GM18498 (cell line): ENCODE measurements around the gene MRNIP.

Experiments used
- ATAC-seq: cut with Tn5 transposase; IDR thresholded peaks from one replicate; pipeline ENCODE4 v1.9.1; 2021; ENCODE audit warnings: mild to moderate bottlenecking, moderate library complexity; ENCODE audit not compliant: unreplicated experiment

MRNIP gene

DNA sequence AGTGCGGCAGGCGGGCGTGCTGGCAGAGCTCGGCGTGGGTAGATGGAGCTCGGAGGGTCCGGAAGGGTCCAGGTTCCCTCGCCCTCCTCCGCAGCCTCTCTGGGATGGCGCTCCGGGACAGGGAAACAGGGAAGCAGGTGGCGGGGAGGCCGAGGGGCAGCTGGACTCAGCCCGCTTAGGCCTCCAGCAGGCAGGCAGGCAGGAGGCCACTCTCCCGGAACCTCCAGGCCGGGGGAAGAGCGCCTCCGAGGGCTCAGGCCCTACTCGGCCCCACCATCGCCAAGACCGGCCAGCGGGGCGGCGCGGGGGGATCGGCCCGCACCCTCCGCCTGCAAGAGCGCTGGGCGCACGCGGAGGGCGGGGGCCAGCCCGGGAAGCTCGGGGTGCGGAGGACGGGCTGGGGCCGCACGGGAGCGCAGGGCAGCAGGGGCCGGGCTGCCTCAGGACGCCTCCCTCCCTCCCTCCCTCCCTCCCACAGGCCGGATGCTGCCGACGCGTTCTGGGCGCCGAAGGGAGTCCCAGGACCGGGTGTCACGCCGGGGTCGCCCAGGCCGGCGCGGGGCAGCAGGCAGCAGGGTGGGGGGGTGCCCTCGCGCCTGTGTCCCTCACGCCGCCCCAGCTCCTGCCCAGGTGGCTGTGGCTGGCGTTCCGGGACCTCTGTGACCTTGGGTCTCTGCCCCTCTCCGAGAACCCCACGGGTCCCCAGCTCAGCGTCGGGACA is 52.9 kb downstream of the MRNIP start:
- ATAC-seq, result peak; percentile 25

- no peak for ATAC-seq
Measured at GRCh38 chr5:179805070-179805528, 53.5 kb downstream of the MRNIP start.

DNA sequence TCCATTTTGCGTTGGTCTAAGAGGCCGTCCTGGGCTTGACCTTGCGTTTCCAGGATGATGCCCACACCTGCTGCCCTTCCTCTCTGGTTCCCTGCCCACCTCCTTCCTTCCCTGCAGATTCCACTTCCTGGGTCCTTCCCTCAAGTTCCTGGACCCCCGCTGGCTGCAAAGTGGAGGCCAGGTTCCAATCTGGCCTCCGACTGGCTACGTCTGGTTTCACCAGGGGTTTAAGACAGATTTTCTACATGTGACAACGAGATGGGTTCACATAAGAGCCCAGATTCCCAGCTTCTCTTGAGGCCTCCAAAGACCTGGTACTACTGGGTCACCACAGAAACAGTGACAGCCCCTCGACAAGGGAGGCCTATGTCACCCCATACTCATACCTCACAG is 54.1 kb downstream of the MRNIP start:
- ATAC-seq, result no peak

GRCh38 chr5:179803651-179804554 is 54.7 kb downstream of the MRNIP start:
- ATAC-seq, result no peak

- ATAC-seq, result no peak
Measured at GRCh38 chr5:179802950-179803562, 55.6 kb downstream of the MRNIP start.

DNA sequence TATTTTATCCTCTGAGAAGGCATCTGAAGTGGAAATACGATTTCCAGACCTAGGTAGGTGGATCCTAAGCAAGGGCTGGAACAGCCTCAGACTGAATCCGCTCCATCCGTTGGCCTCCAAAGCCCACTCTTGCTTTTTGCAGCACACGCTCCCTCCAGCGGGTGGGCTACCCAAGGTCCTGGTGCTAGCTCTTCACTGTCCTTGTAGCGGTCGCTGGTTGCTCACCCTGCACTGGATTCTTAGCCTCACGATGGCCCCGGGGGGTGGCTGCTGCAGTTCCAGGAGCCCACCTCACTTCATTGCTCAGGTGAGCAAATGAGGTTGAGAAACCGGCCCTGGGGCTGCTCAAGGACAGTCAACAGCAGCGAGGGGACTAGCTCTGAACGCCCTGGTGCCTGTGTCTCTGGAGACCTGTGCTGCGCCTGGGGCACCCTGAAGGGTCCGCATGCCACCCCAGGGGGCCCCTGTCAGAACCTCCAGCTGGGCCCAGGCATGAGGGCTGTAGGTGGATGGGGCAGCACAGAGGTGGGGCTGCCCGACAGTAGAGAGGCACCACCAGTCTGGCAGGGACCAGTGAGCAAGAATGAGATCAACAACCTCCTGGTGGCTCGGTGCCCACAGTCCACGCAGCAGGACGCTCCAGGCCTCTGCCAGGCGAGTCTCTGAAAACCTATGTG is 56.3 kb downstream of the MRNIP start:
- no peak for ATAC-seq

DNA sequence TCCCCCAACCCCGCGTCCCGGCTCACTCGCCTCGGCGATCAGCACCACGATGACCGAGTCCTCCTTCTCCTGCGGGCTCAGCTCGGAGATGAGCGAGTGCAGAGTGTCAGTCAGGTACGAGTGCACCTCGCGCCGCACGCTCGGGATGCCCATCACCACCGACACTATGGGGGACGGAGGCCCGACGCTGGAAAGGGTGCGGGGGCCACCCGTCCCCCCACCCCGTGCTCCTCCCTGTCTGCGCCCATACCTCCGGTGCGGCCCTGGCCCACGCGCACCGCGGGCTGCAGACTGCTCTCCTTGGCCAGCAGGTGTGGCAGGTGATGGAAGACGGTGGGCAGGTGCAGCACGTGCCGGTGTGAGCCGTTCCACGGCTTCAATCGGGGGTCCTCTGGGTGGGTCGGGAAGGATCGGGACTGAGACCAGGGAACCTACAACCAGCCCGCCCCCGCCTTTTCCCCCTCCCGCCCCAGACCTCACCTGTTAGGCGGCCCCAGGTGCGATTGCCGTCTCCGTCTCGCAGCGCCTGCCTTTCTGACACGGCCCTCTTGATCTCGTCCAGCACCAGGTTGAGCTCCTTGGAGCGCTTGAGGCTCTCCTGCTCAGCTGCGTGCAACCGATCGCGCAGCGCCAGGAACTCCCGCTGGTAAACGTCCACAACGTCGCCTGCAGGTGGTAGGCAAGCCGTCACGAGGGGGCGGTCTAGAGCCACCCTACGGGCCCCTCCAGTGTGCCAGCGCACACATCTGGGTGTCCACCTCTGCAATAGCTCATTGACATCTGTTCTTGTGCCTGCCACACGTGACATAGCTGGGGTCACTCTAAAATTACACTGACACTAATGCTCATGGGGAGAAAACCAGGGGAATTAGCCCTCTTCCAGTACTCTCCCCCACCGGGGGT is 57.1 kb downstream of the MRNIP start:
- no peak for ATAC-seq

- ATAC-seq, result no peak
Measured at GRCh38 chr5:179800696-179801201, 57.9 kb downstream of the MRNIP start.

- no peak for ATAC-seq
Measured at GRCh38 chr5:179800071-179800695, 58.4 kb downstream of the MRNIP start.

DNA sequence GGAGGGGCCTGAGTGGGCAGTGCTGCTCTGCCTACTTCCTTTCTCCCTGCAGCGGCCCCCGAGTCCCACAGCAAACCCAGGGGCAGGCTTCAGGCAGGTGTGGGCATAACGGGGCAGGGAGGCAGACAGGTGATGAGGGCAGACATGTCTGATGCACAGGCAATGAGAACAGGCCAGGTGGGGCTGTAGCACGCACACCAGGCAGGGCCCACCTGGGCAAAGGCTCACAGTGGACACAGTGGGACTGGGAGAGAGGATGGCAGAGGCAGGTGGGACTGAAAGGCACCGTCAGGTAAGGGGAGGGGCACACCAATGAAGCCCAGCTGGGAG is 59.0 kb downstream of the MRNIP start:
- no peak for ATAC-seq

DNA sequence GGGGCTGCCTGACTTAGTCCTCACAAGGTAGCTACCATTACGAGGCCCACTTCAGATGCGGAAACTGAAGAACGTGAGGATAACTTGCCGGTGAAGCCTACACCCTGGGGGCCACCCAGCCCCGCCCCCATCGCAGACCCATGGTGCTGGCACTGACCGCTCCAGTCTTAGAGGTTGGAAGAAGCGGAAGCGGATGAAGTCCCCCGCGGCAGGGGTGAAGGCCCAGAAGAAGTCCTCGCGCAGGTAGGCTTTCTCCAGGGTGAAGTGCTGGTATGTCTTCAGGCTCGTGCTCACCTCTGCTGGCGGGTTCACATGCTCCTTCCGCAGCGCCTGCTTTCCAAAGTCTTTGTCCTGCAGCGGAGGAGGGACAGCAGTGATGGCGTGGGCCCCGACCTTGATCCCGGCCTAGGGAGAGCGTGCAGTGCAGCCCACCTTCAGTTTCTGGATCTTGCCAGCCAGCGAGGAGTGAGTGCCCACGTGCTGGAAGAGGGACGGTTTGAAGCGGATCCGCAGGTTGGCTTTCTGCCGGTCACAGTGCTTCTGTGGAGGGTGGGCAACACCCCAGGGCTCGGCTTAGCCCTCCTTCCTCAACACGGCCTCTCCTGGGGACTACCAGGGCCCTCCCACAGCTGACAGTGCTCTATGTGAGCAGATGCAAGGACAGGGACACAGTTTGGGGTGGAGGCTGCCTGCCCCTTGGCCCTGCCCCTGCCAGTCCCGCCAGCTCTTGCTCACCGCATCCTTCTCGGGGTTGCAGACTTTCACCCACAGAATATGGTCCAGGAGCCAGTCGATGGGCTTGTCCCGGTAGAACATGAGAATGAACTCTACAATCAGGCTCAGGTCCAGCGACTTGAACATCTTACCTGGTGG is 59.6 kb downstream of the MRNIP start:
- no peak for ATAC-seq

- ATAC-seq, result no peak
Measured at GRCh38 chr5:179798144-179798770, 60.4 kb downstream of the MRNIP start.

DNA sequence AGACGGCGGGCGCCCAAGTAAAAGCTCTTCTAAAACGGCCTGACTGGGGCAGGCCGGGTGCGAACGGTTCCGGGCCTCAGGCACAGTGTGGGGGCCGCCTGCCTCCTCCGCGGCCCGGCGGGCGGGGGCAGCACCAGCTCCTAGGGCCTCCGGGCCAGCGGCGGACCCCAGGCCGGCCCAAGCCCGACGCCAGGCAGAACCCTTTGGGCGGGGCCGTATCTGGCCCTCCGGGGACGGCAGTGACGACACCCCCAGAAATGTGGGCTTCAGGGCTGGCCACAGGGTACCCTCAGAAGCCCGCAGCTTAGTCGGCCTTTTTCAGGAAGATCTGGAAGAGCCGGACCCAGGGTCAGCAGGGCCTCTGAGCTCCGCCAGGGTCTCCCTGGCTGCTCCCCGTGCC is 60.9 kb downstream of the MRNIP start:
- ATAC-seq, result no peak

- ATAC-seq, result no peak
Measured at GRCh38 chr5:179796877-179797608, 61.6 kb downstream of the MRNIP start.

DNA sequence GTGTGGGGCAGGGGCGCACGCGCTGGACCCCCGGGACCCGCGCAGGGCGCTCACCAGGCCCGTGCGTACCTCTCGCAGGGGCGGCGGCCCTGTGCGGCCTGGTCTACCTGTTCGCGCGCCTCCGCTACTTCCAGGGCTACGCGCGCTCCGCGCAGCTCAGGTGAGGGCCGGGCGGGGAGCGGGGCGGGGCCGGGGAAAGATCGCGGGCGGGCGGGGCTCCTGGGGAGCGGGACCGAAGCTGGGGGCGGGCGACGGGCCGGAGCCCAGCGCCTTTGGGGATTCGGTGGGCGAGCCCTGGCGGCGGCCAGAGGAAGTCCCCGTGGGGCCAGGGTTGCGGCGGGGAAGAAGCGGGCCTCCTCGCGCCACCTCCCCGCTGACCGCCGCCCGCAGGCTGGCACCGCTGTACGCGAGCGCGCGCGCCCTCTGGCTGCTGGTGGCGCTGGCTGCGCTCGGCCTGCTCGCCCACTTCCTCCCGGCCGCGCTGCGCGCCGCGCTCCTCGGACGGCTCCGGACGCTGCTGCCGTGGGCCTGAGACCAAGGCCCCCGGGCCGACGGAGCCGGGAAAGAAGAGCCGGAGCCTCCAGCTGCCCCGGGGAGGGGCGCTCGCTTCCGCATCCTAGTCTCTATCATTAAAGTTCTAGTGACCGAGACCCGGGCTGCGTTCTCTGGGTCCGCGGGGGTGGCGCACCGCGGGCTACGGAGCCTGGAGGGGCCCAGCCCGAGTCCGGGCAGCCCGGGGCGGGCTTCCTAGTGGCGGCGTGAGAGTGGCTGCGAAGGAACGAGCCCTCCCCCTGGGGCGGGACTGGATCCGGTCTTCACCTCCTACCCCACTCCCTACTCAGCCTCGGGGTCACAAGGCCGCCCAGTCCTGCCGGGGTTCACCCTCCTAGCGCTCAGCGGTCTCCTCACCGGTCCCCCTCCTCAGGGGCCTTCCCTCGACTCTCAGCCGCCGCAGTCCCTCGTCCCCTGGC is 62.5 kb downstream of the MRNIP start:
- peak; percentile 85 for ATAC-seq
